H9 (cell line): Measurements from ENCODE around the gene SFMBT2. TPM values are rescaled to one million over a fixed set of nuclear protein-coding genes. Genes with fewer than 3 reads are reported as not detected.

ENCODE experiments used
- DNase-seq: peaks from one replicate; pipeline ENCODE4 v3.0.0-alpha.2; 2017
- H2AFZ ChIP-seq: one replicate; pipeline ENCODE4 v1.6.1; 2013; ENCODE audit warnings: mild to moderate bottlenecking, low read length, control low read depth, moderate library complexity
- H2AK5ac ChIP-seq: 2 replicates; pipeline ENCODE4 v1.6.1; 2013; ENCODE audit warnings: low read length, control low read depth, mixed read lengths; ENCODE audit not compliant: insufficient read length
- H2BK120ac ChIP-seq: one replicate; pipeline ENCODE4 v1.6.1; 2013; ENCODE audit warnings: low read depth, mild to moderate bottlenecking, low read length, control low read depth, inconsistent platforms; ENCODE audit not compliant: poor library complexity, severe bottlenecking
- H2BK12ac ChIP-seq: 2 replicates; pipeline ENCODE4 v1.6.1; 2013; ENCODE audit warnings: low read length, control low read depth, mixed read lengths, low read depth; ENCODE audit not compliant: insufficient read length
- H2BK15ac ChIP-seq: 2 replicates; pipeline ENCODE4 v1.6.1; 2013; ENCODE audit warnings: low read depth, low read length, control low read depth
- H2BK20ac ChIP-seq: one replicate; pipeline ENCODE4 v1.6.1; 2013; ENCODE audit warnings: low read depth, mild to moderate bottlenecking, low read length, control low read depth, inconsistent platforms; ENCODE audit not compliant: poor library complexity, severe bottlenecking
- H2BK5ac ChIP-seq: 2 replicates; pipeline ENCODE4 v1.6.1; 2013; ENCODE audit warnings: low read length, control low read depth, mixed read lengths; ENCODE audit not compliant: insufficient read length
- H3K14ac ChIP-seq: 2 replicates; pipeline ENCODE4 v1.6.1; 2013; ENCODE audit warnings: low read length, control low read depth; ENCODE audit not compliant: insufficient read depth
- H3K18ac ChIP-seq: 2 replicates; pipeline ENCODE4 v1.6.1; 2013; ENCODE audit warnings: low read depth, mild to moderate bottlenecking, mixed read lengths, low read length, control low read depth; ENCODE audit not compliant: insufficient read length
- H3K23ac ChIP-seq: 2 replicates; pipeline ENCODE4 v1.6.1; 2013; ENCODE audit warnings: low read length, control low read depth, mixed read lengths, low read depth; ENCODE audit not compliant: insufficient read length
- H3K23me2 ChIP-seq: 2 replicates; pipeline ENCODE4 v1.6.1; 2013; ENCODE audit warnings: low read depth, mild to moderate bottlenecking, mixed read lengths, low read length, control low read depth; ENCODE audit not compliant: insufficient read length, poor library complexity, severe bottlenecking
- H3K27ac ChIP-seq: 2 replicates; pipeline ENCODE4 v1.5.1; 2013; ENCODE audit warnings: low read length, control low read depth, mixed read lengths, low read depth; ENCODE audit not compliant: insufficient read length
- H3K27me3 ChIP-seq: 2 replicates; pipeline ENCODE4 v1.6.1; 2013; ENCODE audit warnings: low read length, control low read depth, inconsistent platforms; ENCODE audit not compliant: insufficient read depth
- H3K4ac ChIP-seq: 2 replicates; pipeline ENCODE4 v1.6.1; 2013; ENCODE audit warnings: low read depth, mild to moderate bottlenecking, control low read depth, inconsistent platforms, low read length, moderate library complexity
- H3K4me1 ChIP-seq: 2 replicates; pipeline ENCODE4 v1.6.1; 2013; ENCODE audit warnings: low read length, control low read depth, inconsistent platforms; ENCODE audit not compliant: insufficient read depth
- H3K4me2 ChIP-seq: 2 replicates; pipeline ENCODE4 v1.6.1; 2013; ENCODE audit warnings: low read length, control low read depth, mixed read lengths; ENCODE audit not compliant: insufficient read length, insufficient read depth
- H3K56ac ChIP-seq: 2 replicates; pipeline ENCODE4 v1.6.1; 2013; ENCODE audit warnings: low read depth, mild to moderate bottlenecking, mixed read lengths, low read length, control low read depth; ENCODE audit not compliant: insufficient read length
- H3K79me1 ChIP-seq: 2 replicates; pipeline ENCODE4 v1.6.1; 2013; ENCODE audit warnings: low read depth, mild to moderate bottlenecking, moderate library complexity, low read length, control low read depth, inconsistent platforms; ENCODE audit not compliant: insufficient read depth, poor library complexity, severe bottlenecking
- H3K79me2 ChIP-seq: 2 replicates; pipeline ENCODE4 v1.6.1; 2013; ENCODE audit warnings: low read length, control low read depth, inconsistent platforms; ENCODE audit not compliant: insufficient read depth
- H3K9ac ChIP-seq: 2 replicates; pipeline ENCODE4 v1.6.1; 2013; ENCODE audit warnings: low read length, control low read depth, mixed read lengths; ENCODE audit not compliant: insufficient read length; ENCODE audit errors: extremely low read depth
- H3K9me3 ChIP-seq: one replicate; pipeline ENCODE4 v1.6.1; 2013; ENCODE audit warnings: low read depth, low read length, inconsistent platforms; ENCODE audit not compliant: control insufficient read depth
- H3T11ph ChIP-seq: one replicate; pipeline ENCODE4 v1.6.1; 2013; ENCODE audit warnings: mild to moderate bottlenecking, low read length, control low read depth, inconsistent platforms
- H4K20me1 ChIP-seq: one replicate; pipeline ENCODE4 v1.6.1; 2013; ENCODE audit not compliant: control insufficient read depth, insufficient read length, insufficient read depth
- H4K5ac ChIP-seq: 2 replicates; pipeline ENCODE4 v1.6.1; 2013; ENCODE audit warnings: low read depth, mild to moderate bottlenecking, mixed read lengths, low read length, control low read depth; ENCODE audit not compliant: insufficient read length
- H4K8ac ChIP-seq: replicated peaks from 2 replicates; pipeline ENCODE4 v1.6.1; 2013; ENCODE audit warnings: low read length, control low read depth, mixed read lengths, low read depth; ENCODE audit not compliant: insufficient read length
- H4K91ac ChIP-seq: 2 replicates; pipeline ENCODE4 v1.6.1; 2013; ENCODE audit warnings: low read depth, mild to moderate bottlenecking, moderate library complexity, mixed read lengths, low read length, control low read depth; ENCODE audit not compliant: insufficient read length
- H3K27ac Mint-ChIP-seq, 3 experiments: 2 replicates in 2 of 3; 3 replicates in 1 of 3; pipeline ENCODE4 v1.8.0; 2020 to 2021; ENCODE audit warnings: mixed read lengths in 3 of 3, mild to moderate bottlenecking in 1 of 3, moderate library complexity in 1 of 3
- H3K27me3 Mint-ChIP-seq: 2 replicates; pipeline ENCODE4 v1.8.0; 2021; ENCODE audit warnings: low read depth, mild to moderate bottlenecking, moderate library complexity, mixed read lengths
- H3K36me3 Mint-ChIP-seq, 3 experiments: 2 replicates in 2 of 3; 3 replicates in 1 of 3; pipeline ENCODE4 v1.8.0; 2020 to 2021; ENCODE audit warnings: low read depth in 3 of 3, mixed read lengths in 3 of 3; ENCODE audit not compliant: insufficient read depth in 1 of 3
- H3K4me1 Mint-ChIP-seq, 2 experiments: 2 replicates each; pipeline ENCODE4 v1.8.0; 2020; ENCODE audit warnings: mixed read lengths in 2 of 2
- H3K4me3 Mint-ChIP-seq, 2 experiments: 2 replicates in 1 of 2; 3 replicates in 1 of 2; pipeline ENCODE4 v1.8.0; 2020 to 2021; ENCODE audit warnings: mild to moderate bottlenecking in 2 of 2, mixed read lengths in 2 of 2, moderate library complexity in 1 of 2
- H3K9me3 Mint-ChIP-seq, 2 experiments: 2 replicates in 1 of 2; 3 replicates in 1 of 2; pipeline ENCODE4 v1.8.0; 2020; ENCODE audit warnings: mild to moderate bottlenecking in 2 of 2, mixed read lengths in 2 of 2, moderate library complexity in 1 of 2
- WGBS: extraction: QIAGEN DNeasy Blood & Tissue Kit; methylation state at CpG from one replicate; pipeline ENCODE4 v1.1.7; 2013; ENCODE audit warnings: missing lambda C conversion rate, low lambda C conversion rate, mixed read lengths; ENCODE audit not compliant: insufficient read length; ENCODE audit errors: extremely low coverage; 5-methylcytosine and 5-hydroxymethylcytosine counted together
- total RNA-seq: library from RNA; stranded (reverse); gene quantifications from 2 replicates; pipeline ENCODE4 v1.2.1, GENCODE V29; 2021
- TF ChIP-seq, protein P1 (sequence below): fragments of 200-600 bp; sonication (generic); conservative IDR thresholded peaks from 3 replicates; pipeline ENCODE4 v1.8.0; 2021; ENCODE audit warnings: antibody characterized with exemption, mild to moderate bottlenecking

SFMBT2 gene
- total RNA-seq, 1 experiment from 2014 or later = 5.3 TPM

DNA sequence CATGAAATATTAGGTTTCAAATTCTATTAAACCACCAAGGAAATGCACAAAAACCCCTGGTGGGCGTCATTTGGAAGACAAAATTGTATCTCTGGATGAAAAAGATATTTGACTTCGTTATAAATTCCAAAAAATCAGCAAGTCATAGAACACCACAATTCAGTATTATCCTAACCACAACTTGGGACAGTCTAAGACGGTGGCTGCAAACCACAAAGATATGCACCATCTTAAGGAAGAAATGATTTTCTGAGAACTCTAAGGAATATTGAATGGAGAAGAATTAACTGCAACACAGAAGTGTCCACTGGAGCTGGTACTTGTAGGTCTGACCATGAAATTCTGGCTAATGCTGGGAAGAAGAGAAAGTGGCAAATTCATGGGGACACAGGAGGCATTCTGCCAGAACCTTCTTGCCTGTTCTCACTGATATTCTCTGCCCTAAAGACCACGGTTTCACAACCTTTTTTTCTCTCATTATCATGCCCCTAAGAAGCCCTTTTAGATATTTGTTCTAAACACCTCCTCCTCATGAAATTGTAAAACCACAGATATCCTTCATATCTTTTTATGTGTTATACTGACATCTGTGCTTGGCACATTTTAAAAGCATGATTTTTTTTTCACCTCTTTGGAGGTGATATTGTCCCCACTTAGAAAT is 92.9 kb downstream of the SFMBT2 start:
- Histone ChIP-seq H3K9ac (no peak overlapping the region), H2BK120ac (no peak overlapping the region), H3K4me1 (no peaks in the 10 kb centered on the region), H2AFZ (no peak overlapping the region), H2BK12ac (no peak overlapping the region), H2BK20ac (no peak overlapping the region), H3K4me2 (no peak overlapping the region), H4K91ac (no peak overlapping the region), H3K4ac (no peak overlapping the region), H3T11ph (no peak overlapping the region), H3K79me1 (no peaks in the 10 kb centered on the region), H2BK5ac (no peak overlapping the region), H2BK15ac (no peak overlapping the region), H3K18ac (no peak overlapping the region), H3K23me2 (no peaks in the 10 kb centered on the region), H4K8ac (no peak overlapping the region), H3K23ac (no peak overlapping the region), H3K14ac (no peak overlapping the region), H3K56ac (no peak overlapping the region), H3K9me3 (no peaks in the 10 kb centered on the region), H2AK5ac (no peak overlapping the region), H4K5ac (no peak overlapping the region), H4K20me1 (no peaks in the 10 kb centered on the region), H3K27ac (no peak overlapping the region), H3K27me3 (no peaks in the 10 kb centered on the region), H3K79me2 (no peaks in the 10 kb centered on the region)
- no peak overlapping the region for H3K4me3 Mint-ChIP-seq
- no CpG with 5 or more reads among the region's 4 CpGs for WGBS
- TF ChIP-seq, protein P1, sequence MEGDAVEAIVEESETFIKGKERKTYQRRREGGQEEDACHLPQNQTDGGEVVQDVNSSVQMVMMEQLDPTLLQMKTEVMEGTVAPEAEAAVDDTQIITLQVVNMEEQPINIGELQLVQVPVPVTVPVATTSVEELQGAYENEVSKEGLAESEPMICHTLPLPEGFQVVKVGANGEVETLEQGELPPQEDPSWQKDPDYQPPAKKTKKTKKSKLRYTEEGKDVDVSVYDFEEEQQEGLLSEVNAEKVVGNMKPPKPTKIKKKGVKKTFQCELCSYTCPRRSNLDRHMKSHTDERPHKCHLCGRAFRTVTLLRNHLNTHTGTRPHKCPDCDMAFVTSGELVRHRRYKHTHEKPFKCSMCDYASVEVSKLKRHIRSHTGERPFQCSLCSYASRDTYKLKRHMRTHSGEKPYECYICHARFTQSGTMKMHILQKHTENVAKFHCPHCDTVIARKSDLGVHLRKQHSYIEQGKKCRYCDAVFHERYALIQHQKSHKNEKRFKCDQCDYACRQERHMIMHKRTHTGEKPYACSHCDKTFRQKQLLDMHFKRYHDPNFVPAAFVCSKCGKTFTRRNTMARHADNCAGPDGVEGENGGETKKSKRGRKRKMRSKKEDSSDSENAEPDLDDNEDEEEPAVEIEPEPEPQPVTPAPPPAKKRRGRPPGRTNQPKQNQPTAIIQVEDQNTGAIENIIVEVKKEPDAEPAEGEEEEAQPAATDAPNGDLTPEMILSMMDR = no peak
- no peaks in the 10 kb centered on the region for H3K27me3 Mint-ChIP-seq
- no peak overlapping the region for H3K27ac Mint-ChIP-seq
- H3K9me3 Mint-ChIP-seq = peaks cover 0 to 6% of the 10 kb centered on the region in 2 experiments; a peak in 3 of 5 replicates
- DNase-seq = no peak
- peaks cover 3 to 10% of the 10 kb centered on the region in 2 experiments; a peak in 2 of 4 replicates for H3K4me1 Mint-ChIP-seq
- peaks cover 2 to 6% (median 4%) of the 10 kb centered on the region in 3 experiments; a peak in 5 of 7 replicates for H3K36me3 Mint-ChIP-seq
